Stromal cell of bone marrow (primary cell): Measurements from ENCODE around the gene SLC9A8.
A peak's percentile ranks its signal among the peaks of the same experiment; 100 is the strongest.
"Not testable (repeated sequence)": the region's sequence is repeated elsewhere in the genome, so short reads cannot be mapped to it uniquely, and the experiment has no call there.

Experiments used
- DNase-seq: peaks from one replicate; pipeline ENCODE4 v3.0.0-alpha.2; 2012; ENCODE audit warnings: low read depth

The SLC9A8 gene

DNA sequence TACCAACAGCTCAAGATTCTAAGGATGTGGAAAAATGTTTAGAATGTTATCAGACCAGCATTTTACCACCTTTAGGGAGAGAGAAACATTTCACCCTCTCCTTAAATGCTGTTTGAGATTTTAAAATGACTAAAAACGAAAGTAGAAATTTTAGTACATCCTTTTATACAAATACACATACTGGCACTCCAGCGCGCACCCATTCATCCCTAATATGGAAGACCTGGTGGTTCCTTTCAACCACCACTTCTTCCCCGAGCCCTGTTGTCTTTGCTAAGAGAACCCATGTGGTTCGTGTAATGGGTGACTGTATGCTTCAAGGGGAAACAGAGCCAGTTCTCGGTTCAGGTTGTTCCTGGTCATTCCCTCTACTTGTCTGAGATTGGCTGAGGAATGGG is 81.4 kb downstream of the SLC9A8 start:
- no peak for DNase-seq

DNA sequence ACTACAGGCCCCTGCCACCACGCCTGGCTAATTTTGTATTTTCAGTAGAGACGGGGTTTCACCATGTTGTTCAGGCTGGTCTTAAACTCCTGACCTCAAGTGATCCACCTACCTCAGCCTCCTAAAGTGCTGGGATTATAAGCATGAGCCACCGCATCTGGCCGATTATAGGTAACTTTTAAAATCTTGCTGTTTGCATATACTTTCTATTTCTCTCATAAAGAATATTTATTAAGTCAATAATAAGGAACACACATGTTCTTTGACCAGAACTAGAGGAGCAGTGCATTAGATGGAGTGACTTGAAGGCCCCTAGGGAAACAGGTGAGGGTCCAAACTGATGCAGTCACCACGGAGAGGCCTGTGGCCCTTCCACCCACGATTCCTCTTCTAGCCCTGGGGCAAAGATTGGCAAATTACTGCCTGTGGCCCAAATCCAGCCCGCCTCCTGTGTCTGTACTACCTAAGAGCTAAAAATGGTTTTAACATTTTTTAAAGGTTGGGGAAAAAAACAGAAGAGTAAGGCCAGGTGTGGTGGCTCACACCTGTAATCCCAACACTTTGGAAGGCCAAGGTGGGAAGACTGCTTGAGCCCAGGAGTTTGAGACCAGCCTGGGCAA is 83.0 kb downstream of the SLC9A8 start:
- DNase-seq, result not testable (repeated sequence)

DNA sequence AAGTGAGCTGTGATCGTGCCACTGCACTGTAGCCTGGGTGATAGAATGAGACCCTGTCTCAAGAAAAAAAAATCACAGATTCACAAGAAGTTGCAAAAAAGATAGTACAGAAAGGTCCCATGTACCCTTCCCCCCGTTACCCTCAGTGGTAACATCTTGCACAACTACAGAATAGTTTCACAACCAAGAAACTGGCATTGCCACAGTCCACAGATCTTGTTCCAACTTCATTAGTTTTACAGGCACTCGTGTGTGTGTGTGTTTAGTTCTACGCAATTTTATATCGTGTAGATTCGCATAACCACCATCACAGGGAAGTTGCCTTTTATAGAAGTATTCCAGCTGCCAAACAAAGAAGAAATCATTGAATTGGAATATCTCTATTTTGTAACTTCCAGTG is 83.6 kb downstream of the SLC9A8 start:
- no peak for DNase-seq

DNA sequence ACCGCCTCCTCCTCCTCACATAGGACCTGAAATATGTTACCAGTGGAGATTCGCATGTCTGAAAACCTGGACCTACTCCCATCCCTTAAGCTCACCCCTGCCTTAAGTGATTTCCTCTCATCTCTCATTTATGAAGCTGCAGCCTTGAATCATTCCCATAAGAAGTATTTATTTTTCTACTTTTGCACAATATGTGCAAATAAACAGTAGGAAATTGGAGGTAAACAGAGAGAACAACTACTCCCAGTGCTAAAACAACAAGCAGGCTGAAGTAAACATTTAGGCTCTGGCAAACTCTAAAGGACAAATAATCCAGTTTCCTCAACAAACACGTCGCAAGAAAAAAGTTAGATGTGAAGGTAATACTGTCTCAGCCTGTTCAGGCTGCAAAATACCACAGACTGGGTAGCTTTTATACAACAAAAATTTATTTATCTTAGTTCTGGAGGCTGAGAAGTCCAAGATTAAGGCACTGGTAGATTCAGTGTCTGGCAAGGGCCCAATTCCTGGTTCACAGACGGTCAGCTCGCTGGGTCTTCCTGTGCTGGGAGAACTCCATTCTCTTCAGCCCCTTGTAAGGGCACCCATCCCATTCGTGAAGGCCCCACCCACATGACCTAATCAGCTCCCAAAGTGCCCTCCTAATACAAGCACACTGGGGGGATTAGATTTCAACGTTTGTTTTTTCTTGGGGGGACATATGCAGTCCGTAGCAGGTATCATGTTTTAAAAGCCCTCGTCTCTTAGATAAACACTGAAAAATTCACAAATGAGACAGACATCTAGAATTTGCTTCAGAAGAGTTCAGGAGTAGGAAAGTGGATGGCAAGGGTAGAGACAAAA is 87.1 kb downstream of the SLC9A8 start:
- no peak for DNase-seq

DNA sequence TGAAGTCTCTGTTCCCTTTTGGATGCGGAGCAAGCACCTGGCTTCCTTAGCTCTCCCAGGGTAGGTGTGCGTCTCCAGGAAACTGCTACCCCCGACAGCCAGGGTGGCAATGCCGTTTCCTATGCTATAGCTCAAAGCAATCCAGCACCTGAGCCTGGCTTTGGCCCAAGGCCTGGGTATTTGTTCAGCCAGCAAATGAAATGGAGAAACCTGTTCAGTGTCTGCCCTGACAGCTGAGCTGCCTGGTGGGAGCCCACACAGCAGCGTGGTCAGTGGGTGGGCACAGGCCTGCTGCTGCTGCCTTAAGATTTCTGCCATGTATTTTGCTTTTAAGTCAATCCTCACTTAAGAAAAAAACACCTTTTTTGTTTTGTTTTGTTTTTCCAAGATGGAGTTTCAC is 89.0 kb downstream of the SLC9A8 start:
- no peak for DNase-seq

DNA sequence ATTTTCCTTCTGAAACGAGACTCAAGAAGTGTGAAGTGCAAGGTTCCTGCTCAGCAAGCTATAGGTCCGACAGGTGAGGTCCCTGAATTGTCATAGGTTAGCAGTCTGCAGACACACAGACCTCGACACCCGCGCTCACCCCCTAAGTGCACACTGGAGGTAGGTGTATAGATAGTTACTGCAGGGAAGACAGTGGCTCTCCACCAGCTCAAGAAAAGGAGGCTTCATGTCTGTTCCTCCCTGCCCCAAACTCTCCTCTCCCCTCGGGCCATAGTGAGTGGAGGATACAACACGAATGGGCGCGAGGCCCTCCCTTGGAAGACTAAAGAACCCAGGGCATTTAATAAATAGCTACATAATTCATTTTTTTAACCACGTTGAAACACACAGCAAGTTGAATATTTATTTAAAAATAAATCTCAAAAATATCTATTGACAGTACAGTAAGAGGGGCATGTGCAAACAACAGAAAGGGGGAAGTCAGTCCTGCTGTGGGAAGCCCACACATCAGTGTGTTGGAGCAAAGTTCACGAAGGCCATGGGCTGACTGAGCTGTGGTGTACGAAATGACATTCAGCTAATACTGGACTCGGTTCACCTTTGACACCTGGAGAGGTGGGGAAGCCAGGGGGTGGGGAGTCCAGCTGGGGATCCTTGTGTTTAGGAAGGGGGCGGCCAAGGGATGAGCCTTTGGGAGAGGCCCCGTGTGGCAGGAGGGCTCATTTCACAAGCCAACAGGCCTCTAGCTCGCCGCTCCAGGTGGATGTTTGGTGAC is 92.0 kb downstream of the SLC9A8 start:
- DNase-seq, result no peak

DNA sequence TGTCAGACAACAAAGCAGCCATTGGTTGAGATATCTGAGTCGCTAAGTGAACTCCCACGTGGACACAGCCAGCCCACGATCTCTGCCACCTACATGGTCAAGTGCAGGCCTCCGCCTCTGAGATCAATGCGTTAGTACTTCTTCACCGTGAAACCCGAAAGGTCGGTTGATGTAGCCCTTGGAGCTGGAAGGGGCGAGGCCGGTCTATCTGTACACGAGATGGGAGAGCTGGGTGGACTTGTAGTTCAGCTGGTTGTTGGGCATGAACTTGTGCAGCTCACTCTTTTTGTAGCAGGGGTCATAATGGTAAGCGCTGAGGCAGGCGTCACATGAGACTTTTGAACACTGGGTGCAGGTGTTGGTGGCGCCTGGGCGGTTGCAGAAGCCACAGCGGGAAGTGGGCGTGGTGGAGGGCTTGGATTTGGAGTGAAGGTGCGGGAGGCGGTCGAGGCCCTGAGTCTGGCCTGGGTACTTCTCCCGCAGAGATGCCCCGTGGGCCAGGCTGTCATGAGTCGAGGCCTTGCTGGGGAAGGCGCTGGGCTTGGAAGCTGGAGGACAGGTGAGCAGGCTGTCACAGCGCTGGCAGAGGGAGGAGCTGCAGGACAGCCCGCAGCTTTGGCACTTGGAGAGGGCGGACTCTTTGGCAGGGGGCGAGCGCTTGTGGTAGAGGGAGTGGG is 92.9 kb downstream of the SLC9A8 start:
- DNase-seq, result no peak

DNA sequence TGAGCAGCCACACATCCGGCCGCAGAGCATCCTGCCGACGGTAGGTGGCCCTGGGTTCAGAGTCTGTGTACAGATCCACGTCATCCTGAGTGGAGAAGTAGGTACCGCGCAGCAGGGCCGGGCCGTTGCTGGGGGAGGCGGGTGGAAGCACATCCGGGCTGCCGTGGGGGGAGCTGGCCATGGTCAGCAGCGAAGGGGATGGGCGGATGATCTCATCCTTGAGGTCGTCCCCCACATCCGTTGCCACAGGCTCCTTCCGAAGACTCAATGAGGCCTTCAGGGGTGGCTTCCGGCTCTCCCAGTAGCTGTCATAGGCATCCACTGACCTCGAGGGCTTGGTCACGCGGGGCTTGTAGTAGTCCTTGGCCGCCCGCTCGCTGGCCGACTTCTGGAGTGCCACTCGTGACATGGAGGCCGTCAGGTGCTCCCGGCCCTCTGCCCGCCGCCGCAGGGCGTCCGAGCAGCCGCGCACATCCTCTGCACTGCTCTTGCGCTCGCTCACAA is 93.5 kb downstream of the SLC9A8 start:
- no peak for DNase-seq

DNA sequence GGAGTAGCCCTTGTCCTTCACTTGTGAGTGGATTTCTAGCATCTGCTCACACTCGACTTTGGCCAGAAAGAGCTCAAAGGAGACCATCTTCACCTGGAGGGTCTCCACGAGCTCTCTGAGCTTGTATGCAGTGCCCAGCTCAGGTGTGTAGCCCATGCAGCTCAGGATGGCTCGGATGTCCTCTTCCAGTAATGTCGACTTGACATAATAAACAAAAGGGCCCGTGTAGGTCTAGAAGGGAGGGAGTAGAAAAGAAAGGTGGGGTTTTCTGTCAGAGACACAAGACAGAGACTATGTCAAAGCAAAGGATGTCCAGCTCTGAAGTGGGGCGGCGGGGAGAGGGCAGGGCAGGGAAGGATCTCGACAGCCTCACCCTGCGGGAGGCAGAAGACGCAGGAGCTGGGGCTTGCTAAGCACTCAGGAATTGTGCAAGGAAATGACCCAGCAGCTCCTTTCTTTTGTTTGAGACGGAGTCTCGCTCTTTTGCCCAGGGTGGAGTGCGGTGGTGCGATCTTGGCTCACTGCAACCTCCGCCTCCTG is 94.1 kb downstream of the SLC9A8 start:
- no peak for DNase-seq

DNA sequence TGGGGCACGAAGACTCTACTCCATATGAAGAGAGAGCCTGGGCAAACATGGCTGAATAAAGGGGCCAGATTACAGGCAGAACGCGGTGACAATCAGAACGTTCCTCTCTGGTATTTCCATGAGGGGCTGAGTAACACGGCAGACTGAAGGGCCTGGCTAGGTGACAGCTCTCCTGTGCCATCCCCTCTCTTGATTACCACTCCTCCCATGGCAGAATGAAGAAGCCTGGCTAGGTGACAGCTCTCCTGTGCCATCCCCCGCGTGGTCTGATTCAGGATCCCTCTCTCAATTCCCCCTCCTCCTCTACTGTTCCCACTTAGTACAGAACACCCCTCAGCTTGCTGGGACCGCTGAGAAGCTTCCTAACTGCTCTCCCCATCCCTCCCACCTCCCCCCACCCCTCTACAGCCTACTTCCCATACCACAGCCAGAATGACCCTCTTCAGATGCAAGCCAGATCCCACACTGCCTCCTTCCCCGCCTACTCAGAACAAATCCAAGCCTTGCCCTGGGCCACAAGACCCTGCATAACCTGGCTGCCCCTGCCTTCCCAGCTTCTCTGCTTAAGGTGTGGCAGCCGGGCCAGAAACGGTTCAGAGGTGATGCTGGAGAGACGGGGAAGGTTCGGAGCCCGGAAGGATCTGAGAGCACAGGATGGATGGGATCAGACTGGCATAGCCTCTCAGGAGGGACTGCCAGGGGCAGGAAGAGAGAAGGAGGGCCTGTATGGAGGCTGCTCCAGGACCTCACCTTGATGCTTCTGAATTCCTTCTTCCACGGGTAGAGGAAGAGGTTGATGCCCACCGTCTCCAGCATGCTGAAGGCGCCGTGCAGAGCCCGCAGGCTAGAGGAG is 95.0 kb downstream of the SLC9A8 start:
- no peak for DNase-seq

DNA sequence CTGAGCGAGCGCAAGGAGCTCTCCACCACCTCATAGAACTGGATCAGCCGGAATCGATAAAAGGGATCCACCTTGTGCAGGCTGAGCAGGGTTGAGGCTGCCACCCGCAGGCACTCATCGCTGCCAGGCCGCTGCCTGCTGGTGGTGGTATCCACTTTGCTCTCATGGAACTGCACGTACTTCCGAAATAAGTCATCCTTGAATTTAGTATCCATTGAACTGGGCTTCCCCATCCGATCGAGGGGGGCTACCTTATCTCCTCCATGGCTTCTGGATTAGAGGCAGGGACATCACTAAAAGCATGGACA is 95.6 kb downstream of the SLC9A8 start:
- no peak for DNase-seq

DNA sequence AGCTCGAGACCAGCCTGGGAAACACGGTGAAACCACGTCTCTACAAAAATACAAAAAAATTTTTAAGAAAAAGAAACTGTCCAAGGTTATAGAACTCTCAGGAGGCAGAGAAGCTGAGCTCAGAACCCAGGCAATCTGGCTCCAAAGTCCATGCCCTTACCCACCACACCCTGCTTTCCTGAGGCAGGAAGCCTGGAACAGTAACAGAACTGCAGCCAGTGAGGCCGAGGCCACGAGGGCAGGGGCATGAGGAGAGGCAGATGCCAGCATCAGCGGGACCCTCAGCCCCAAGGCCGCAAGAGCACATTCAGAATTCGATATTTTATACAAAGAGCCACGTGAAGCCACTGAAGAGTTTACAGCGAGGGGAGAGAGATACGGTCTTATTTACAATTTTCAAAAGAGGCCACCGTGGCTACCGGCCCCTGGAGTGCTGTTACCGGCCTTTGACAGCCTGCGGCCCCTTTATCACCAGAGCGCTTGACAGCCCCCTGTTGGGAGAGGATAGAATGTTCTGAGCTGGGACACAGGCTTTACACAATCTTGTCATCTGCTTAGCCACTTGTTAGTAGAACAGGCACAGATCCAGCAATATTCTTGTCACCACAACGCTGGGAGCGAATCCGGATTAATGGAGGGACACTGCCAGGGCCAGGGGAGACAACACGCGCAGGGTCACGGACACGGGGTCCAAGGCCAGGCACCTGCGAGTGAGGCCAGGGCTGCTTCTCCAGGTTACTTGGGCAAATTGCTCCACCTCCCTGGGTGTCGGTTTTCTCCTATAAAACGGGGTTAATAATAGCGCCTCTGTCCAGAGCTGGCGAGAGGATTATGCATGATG is 97.1 kb downstream of the SLC9A8 start:
- DNase-seq, result no peak

DNA sequence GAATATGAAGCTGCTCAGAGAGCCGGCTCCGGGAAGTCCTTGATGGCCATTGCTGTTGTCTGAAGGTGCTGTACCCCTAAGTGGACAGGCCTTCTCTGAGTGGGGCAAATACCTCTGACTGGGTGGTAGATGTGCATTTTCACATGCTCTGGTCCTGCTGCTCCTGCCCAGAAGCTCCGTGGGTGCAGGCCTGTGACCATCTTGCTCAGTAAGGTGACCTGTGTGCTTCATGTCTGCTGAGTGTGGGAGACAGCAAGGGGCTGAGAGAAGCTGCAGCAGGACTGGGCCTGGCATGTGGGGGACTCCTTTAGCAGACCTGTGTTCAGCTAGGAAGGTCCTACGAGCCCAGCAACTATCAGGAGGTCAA is 97.7 kb downstream of the SLC9A8 start:
- no peak for DNase-seq

DNA sequence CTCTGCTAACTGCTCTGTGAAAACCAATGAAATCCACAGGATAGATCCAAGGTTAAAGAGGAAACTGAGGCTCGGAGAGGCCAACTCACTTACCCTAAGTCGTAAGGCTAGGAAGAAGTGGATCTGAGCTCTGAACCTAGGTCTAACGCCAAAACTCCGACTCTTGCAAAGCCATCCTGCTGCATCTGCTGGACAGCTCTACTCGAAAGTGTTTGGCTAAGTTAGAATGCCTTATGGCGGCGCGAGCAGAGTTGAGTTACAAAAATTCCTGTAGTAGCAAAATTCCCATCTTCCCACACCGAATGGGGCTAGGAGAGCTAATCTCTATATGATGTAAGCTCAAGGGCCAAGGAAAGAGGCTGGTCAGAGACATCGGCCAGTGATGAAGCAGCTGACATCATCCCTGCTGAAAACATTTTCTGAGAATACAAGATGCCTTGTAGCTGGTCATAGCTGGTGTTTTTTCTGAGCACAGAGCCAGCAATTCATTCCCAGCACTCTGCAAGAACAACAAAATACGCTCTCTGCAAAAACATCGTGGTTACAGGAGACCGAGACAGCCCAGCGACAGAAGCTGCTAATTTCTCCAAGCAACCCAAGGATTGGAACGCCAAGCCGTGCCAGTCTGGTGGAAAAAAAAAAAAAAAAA is 100.9 kb downstream of the SLC9A8 start:
- peak; percentile 44 for DNase-seq

DNA sequence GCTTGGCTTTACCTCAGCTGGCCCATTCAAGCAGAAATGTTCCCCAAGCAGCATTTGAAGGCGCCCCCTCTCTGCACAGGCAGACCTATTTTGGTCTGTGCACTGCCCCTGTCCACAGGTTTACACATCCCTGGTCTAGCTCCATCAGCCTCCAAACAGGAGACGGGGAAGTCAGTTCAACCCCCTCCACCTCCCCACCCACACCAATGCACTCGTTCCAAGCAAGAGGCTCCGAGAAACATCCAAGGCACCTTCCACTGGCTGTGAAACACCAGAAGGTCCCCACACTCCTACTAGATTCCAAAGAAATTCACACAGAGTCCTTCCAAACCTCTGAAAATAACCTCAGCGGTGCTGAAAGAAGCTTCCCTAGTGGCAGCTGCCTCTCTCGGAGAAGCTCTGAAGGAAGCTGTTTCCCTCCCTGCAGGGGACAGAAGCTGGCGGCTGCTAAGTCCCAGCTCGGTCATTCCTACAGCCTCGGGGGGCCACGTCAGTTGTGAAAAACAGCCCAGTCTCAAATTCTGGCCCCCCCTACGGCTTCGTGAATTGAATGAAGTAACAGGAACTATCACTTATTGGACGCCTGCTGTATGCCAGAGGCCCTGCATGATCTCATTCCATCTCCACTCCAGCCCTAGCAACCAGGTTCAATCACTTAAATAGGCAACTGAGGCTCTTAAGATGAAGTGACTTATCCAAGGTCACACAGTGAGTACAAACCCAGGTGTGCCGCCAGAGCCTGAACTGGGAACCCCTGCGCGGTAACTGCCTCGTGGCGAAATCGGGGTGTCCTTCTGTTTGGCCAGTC is 101.9 kb downstream of the SLC9A8 start:
- DNase-seq, result no peak

DNA sequence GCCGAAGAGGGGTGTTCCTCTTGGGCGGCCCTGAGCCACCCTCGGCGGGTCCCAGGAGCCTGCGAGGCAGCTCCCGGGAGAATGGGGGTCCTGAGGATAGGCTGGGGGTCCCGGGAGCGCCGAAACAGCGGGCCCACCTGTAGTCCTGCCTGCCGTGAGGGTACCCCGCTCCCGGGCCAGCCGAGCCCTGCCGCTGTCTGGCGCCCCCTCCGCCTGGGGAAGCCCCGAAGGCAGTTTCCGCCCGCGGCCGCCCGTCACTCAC is 102.4 kb downstream of the SLC9A8 start:
- DNase-seq, result no peak

DNA sequence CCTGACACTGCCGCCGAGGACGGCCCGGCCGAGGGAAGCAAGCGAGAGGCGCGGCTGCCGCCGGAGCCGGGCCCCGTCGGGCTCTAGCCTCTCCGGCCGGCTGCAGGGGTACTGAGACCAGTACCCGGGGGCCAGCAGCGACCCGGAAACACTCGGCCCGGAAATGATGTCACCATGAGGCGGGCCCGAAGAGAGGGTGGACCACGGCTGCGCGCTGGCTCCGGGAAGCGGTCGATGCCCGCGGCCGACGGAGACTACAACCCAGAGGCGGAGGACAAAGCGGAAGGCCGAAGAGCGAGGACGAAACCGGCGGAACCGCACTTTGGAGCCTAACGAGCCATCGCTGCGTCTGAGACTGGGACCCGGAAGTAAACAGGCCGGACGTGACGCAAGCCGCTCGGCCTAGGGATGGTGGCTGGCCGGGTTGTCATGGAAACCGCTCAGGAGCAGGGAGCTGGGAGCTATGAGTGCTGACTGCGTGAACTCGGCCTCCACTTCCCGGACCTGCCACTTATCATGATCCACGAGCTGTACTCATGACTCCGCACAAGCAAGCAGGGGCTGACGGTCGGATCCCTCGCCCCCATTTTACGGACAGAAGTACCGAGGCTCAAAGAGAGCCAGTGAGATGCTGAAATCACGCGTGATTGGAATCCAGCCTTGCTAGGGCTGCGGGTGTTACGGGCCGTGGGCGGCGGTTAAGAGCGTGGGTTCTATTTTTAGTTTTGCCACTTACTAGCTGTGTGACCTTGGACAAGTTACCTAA is 102.9 kb downstream of the SLC9A8 start, which contains the start of gene SPATA2:
Gene SPATA2 (minus strand): TSS at position 150 of the 766 bp plus-strand sequence. CDS start 7,039 bp downstream, outside the sequence.
- DNase-seq, result peak; percentile 88
